AG08396 (cell line): Measurements from ENCODE around the gene CCDC192.

Experiments
- DNase-seq: peaks from one replicate; pipeline ENCODE4 v3.0.0; 2012; ENCODE audit warnings: low spot score, mixed read lengths

The CCDC192 gene

DNA sequence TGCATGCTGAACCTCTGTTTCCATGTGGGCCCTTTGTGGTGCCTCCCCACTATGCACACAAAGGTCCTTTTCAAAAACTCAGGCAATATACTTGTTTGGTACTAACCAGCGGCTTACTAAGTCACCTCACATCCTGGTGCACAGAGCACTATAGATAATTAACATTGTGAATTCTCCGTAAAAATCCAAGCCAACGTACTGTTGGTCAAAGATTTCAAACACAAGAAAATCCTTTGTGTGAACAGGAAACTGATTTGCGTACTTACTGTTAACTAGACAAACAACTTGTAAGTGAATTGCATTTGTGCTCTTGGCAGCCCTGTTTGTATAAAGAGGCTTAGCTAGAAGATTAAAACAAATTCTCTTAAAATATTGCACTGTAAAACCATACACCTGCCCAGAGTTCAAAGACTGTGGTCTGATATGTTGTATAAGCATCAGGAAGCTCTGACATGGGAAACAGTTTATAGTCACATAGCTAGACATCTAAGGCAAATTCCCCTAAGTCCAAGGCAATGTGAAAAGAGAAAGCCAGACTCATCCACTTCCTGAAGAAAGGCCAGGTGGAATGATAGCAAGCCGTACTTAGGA lies 255.3 kb downstream of the CCDC192 start:
- no peak for DNase-seq

- peak; percentile 67 for DNase-seq
Measured at GRCh38 chr5:127959152-127959764, 256.1 kb downstream of the CCDC192 start.

GRCh38 chr5:127960270-127960691 lies 257.1 kb downstream of the CCDC192 start:
- no peak for DNase-seq

- no peak for DNase-seq
Measured at GRCh38 chr5:127961006-127961762, 258.0 kb downstream of the CCDC192 start.

GRCh38 chr5:127961763-127962145 lies 258.6 kb downstream of the CCDC192 start:
- no peak for DNase-seq

GRCh38 chr5:127962491-127962890 lies 259.3 kb downstream of the CCDC192 start:
- no peak for DNase-seq

GRCh38 chr5:127963233-127963632 lies 260.0 kb downstream of the CCDC192 start:
- DNase-seq, result no peak

- DNase-seq, result no peak
Measured at GRCh38 chr5:127963931-127964330, 260.7 kb downstream of the CCDC192 start.

DNA sequence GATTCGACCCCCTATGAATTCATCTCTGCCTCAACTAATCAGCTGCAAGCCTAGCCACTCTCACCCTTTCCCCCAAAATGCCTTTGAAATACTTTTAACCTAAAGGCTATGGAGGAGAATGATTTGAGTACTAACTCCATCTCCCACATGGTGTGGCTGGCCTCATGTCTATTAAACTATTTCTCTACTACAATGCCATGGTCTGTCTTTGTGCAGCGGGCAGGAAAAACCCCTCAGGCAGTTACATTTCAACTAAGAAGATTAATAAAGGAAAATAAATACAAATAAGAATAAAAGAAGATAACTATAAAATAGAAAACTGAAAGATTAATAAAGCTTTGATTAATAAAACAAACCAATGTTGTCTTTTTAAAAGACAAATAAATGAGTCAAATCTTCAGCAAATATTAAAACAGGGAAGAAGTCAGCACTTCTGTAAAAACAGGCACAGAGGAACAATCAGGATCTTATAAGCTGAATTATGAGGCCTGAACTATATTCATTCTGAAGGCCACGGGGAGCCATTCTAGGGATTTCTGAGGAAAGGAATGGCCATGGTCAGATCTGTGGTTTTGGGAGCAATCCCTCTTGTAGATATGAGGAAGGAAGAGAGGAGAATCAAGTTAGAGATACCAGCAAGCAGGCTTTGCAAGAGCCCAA lies 264.3 kb downstream of the CCDC192 start:
- no peak for DNase-seq

- DNase-seq, result no peak
Measured at GRCh38 chr5:127967983-127968592, 264.9 kb downstream of the CCDC192 start.

- no peak for DNase-seq
Measured at GRCh38 chr5:127969002-127969401, 265.8 kb downstream of the CCDC192 start.

GRCh38 chr5:127969651-127970050 lies 266.5 kb downstream of the CCDC192 start:
- DNase-seq, result no peak

DNA sequence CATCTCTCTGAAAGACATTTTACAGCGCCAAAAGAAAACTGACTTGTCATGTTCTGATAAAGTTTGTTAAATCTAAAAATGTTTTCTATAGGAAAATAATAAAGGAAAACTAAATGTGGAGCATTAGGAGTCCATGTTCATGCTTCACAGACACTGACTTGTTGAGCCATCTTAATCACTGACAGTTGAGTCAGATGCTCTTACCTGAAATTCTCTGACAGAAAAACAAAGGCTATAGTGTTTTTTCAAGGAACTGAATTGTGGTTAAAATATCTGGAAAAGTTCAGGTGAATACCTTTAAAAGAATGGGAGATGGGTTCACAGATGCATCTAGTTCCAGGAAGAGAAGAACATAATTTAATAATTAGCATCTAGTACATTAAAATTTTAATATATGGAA lies 266.9 kb downstream of the CCDC192 start:
- DNase-seq, result no peak

DNA sequence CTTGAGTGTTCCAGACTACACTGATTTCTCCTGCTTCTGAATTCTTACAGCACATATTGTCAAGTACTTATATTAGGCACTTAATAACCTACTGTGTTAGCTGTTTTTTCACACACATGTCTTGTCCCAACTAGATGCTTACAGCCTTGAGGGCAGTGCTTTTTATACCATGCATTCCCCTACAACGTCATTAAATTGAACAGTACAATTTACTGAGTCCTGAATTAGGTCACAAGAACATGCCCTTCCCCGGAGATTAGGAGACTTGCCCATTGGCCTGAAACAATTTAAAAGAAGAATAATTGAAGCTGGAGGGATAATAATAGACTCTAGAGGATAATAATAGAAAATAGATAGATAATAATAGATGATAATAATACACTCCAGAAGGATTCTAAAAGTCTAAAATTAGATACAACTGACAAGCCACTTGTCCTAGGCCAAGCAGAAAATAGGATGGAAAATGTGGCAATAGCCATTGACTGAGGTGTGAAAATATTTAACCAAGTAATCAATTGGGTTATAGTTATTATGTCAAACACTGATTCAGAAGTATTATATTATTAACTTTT lies 267.7 kb downstream of the CCDC192 start:
- DNase-seq, result no peak

DNA sequence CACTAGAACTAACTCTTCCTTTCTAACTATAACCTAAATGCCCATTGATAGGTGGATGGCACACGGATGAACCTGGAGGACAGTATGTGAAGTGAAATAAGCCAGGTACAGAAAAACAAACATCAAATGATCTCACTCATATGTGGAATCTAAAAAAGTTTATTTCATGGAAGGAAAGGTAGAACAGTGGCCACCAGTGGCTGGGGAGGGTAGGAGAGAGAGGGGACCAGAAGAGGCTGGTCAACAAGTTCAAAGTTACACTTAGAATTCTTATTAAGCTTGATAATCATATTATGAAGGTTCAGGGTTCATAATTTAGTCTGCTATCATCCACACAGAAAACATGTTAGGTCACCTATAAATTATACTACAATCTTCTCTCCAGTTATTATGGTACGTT lies 272.8 kb downstream of the CCDC192 start:
- no peak for DNase-seq

GRCh38 chr5:127976525-127976924 lies 273.3 kb downstream of the CCDC192 start:
- no peak for DNase-seq

GRCh38 chr5:127976991-127977717 lies 274.0 kb downstream of the CCDC192 start:
- no peak for DNase-seq

GRCh38 chr5:127978738-127979300 lies 275.6 kb downstream of the CCDC192 start:
- no peak for DNase-seq

DNA sequence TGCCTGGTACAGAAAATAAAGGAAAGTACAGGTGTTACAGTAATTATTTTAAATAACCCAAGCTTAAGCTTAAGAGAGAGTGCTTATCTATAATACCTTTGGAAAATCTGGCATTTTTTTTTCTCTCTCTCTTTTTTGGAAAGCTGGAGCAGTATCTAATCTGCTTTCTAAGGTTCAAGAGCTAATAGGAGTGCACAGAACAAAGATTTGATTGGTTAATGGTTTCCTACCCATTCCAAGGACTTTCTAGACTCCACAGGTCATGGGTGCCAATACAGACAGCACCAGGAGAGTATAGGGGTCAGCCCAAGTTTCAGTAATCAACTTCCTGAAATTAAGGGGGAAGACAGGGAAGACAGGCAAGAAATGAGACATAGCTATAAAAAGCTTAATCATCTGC lies 276.3 kb downstream of the CCDC192 start:
- DNase-seq, result no peak

DNA sequence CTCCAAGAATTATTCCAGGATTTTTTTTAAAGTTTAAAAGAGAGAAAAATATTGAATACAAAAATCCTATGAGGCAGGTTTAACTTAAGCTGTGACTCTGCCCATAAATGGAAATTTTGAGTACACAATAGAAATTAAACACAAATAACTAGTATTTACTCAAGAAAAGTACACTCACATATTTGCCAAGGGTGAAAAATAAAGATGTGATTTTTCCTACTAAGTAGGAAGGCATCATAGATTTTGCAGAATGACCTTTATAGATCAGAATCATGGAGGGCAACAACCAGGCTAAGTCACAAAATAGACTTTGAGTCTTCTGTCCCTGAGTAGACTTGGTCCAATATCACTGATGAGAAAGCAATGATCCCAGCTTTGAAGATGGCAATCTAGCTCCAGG lies 277.7 kb downstream of the CCDC192 start:
- no peak for DNase-seq

DNA sequence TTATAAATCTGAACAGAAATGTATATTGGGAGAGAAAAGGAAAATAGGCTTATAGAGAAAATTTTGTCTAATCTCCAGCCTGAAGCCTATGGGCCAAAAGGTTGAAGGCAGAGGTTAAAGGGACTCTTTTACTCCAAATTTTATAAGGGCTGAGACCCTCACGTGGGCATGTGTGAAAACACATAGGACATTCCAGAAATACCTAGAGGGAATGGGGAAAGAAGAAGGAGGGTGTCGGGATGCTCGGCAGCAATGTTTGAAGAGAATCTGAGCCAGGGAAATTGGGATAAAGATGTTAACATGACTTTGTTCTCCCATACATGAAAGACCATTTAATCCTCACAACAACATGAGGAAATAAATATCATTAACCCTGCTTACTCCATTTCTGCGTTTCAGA lies 278.3 kb downstream of the CCDC192 start:
- DNase-seq, result no peak
